H54 (cell line): Measurements from ENCODE around the gene ASAP3.
"Not testable (repeated sequence)": the region's sequence is repeated elsewhere in the genome, so short reads cannot be mapped to it uniquely, and the experiment has no call there.

Source experiments
- DNase-seq: peaks from one replicate; pipeline ENCODE4 v3.0.0; 2011; ENCODE audit warnings: low spot score, mixed read lengths; ENCODE audit not compliant: insufficient read length
- FAIRE-seq: peaks from 3 replicates; lab custom pipeline; 2011; peaks lifted over from hg19 to GRCh38; lab: Jason Lieb, UNC
- POLR2A ChIP-seq: IDR thresholded peaks from 2 replicates; pipeline ENCODE4 v1.6.1; 2011; ENCODE audit warnings: low read depth, mild to moderate bottlenecking, low read length

ASAP3 gene

DNA sequence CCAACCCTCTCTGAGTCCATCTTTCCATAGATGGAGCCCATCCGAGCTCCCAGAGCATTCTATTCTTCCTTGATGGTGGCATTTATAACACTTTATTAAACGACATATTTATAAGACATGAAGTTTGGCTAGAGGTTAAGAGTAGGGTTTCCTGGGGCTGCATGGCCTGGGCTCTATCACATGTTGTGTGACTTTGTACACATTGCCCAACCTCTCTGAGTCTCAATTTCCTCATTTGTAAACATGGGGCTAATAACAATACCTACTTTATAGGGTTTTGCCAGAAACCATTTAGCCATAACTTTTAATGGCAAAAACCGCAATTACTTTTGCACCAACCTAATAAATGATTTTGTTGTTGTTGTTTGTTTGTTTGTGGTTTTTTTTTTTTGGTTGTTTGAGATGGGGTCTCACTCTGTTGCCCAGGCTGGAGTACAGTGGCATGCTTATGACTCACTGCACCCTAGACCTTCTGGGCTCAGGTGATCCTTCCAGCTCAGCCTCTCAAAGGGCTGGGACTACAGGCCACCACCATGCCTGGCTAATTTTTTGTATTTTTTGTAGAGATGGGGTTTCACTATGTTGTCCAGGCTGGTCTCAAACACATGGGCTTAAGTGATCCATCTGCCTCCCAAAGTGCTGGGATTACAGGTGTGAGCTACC is 13.9 kb upstream of the ASAP3 start:
- FAIRE-seq (no peak), DNase-seq (no peak)
- no peak for TF ChIP-seq POLR2A

DNA sequence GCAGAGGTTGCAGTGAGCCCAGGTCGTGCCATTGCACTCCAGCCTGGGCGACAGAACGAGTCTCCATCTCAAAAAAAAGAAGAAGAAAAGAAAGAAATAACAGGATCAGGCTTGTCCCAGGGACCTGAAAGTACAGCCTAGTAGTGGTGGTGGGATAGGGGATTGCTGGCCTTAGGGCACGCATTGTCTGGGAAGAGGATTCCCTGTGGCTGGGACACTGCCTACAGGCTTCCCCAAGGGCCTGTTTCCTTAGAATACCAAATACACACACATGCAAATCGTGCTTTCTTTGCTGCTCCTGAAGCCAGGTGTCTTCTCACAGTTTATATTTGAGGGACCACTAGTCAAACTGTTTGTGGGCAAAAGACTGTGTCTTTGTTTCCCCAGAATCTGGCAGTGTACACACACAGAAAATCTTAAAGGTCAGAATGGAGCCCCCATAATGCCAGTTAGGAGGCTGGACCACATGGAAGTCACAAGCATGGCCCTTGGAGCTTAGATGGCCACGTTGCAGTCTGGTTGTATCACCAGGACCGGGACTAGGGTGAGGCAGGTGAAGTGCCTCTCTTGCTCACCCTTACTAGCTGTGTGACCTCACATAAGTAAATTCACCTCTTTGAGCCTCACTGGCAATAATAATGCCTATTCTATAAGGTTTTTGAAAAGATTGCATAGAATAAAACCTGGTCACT is 12.7 kb upstream of the ASAP3 start:
- DNase-seq (no peak), FAIRE-seq (no peak)
- no peak for TF ChIP-seq POLR2A

GRCh38 chr1:23494836-23495235 is 10.9 kb upstream of the ASAP3 start:
- not testable (repeated sequence) for DNase-seq, FAIRE-seq

GRCh38 chr1:23492776-23493175 is 8.8 kb upstream of the ASAP3 start:
- not testable (repeated sequence) for FAIRE-seq, DNase-seq

- FAIRE-seq (no peak), DNase-seq (no peak)
- no peak for TF ChIP-seq POLR2A
These were observed 8.2 kb upstream of the ASAP3 start for GRCh38 chr1:23492132-23492720.

GRCh38 chr1:23489842-23490241 is 5.9 kb upstream of the ASAP3 start:
- FAIRE-seq = no peak
- TF ChIP-seq POLR2A = no peak
- no peak for DNase-seq

GRCh38 chr1:23485002-23485332 is 988 bp upstream of the ASAP3 start:
- FAIRE-seq (no peak), DNase-seq (no peak)
- no peak for TF ChIP-seq POLR2A

DNA sequence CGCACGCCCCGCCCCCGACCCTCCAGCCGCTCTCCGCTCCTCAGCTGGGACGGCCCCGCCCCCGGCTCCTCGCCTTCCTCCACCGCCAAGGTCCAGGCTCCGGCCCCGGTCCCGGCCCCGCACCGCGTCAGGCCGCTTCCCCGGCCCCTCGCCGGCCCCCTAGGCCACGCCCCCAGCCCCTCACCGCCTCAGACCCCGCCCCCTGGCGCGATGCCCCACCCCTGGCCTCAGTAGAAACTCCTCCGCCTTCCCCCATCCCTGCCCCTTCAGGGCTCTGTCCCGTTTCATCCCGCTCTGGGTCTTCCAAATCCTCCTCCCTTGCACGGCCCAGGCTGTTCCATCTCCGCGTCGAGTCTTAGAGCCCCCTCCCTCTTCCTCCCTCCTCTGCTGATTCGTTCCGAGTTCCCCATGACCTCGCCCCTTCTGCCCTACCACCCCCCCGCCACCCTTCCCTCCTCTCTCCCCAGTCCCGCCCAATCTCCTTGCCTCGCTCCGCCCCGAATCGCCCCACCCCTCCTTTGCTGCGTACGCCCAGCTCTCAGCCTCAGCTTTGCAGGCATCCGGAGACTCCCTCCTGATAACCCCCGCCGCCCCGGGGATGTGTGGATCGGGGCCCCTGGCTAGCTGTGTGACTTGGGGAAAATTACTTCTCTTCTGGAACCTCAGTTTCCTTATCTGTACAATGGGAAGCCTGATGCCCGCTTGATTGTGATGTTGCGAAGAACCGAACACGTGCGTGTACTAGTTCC is 448 bp upstream of the ASAP3 start:
- no peak for TF ChIP-seq POLR2A
- DNase-seq = peak; percentile 76
- FAIRE-seq = peak; percentile 30

- FAIRE-seq = no peak
- TF ChIP-seq POLR2A = no peak
- no peak for DNase-seq
These were observed 2.1 kb downstream of the ASAP3 start for GRCh38 chr1:23481904-23482303.

DNA sequence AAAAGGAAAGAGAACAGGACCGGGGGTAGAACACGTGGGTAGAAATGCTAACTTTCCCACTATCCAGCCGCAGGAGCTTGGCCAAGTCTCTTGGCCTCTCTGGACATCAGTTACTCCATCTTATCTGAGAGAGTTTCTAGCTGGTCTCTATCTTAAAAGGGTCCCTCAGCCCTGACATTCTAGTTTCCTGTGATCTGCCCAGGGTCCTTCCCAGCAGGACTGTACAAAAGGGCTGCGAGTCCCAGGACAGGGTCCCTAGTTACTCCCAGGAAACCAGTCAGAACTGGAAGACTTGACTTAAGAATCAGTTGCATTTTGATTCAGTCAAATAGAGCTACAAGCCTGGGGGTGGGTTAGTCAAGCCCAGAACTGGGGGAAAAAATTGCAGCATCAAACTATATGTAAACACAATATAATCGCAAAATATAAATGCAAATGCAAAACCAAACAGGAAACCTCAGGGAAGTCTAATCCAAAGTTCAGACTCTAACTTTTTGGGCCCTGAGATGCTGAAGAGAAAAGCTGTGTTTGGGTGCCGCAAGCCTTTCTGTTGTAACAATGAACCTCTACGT is 2.9 kb downstream of the ASAP3 start:
- no peak for TF ChIP-seq POLR2A
- FAIRE-seq (no peak), DNase-seq (no peak)

GRCh38 chr1:23480187-23481025 is 3.6 kb downstream of the ASAP3 start:
- no peak for DNase-seq
- FAIRE-seq = no peak
- no peak for TF ChIP-seq POLR2A

DNA sequence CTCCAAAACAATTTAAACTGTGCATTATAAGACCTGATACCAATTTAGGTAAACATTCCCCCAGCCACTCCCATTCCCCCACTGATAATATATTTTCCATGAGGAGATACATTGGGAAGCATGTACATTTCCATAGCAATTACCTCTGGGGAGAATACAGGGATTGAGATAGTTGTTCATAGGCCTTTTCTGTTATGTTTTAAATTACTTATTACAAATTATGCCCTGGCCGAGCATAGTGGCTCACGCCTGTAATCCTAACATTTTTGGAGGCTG is 4.4 kb downstream of the ASAP3 start:
- no peak for TF ChIP-seq POLR2A
- DNase-seq (no peak), FAIRE-seq (no peak)

GRCh38 chr1:23478896-23479665 is 4.9 kb downstream of the ASAP3 start:
- TF ChIP-seq POLR2A = no peak
- DNase-seq = peak; percentile 36
- no peak for FAIRE-seq
